PC-3 (cell line): ENCODE measurements around the gene FUS. TPM values are rescaled to one million over a fixed set of nuclear protein-coding genes. Genes with fewer than 3 reads are reported as not detected.

Experiments
- ATAC-seq: fragments of 200-7000 bp; cut with Tn5 transposase; 2 replicates; pipeline ENCODE4 v1.9.1; 2020; ENCODE audit warnings: mild to moderate bottlenecking, moderate library complexity
- BruUV-seq: library from RNA; stranded (reverse); fragments of 400-500 nt; replicated peaks from 2 replicates; lab custom pipeline; 2021; lab: Mats Ljungman, UMichigan
- CTCF ChIA-PET: fragments of 300-600 bp; sonication (Branson Sonifier 250); formaldehyde crosslinking; loops from one replicate; lab custom pipeline; 2022; ENCODE audit warnings: antibody characterized with exemption; lab: Charles Lee
- POLR2A ChIA-PET: fragments of 300-600 bp; sonication (Branson Sonifier 250); formaldehyde crosslinking; loops from one replicate; lab custom pipeline; 2022; ENCODE audit warnings: antibody characterized with exemption; ENCODE audit not compliant: unreplicated experiment; lab: Charles Lee
- DNase-seq: peaks from one replicate; pipeline ENCODE4 v3.0.0-alpha.2; 2015
- H2AFZ ChIP-seq: fragments of 300-600 bp; sonication (generic); 2 replicates; pipeline ENCODE4 v1.6.0; 2016; ENCODE audit warnings: antibody characterized with exemption, low read length
- H3F3A ChIP-seq: fragments of 300-600 bp; sonication (generic); one replicate; pipeline ENCODE4 v1.6.0; 2017; ENCODE audit warnings: antibody characterized with exemption, low read length, control low read depth, mild to moderate bottlenecking; ENCODE audit not compliant: unreplicated experiment
- H3K27ac ChIP-seq: fragments of 300-600 bp; sonication (generic); 2 replicates; pipeline ENCODE4 v1.5.1; 2016; ENCODE audit warnings: mild to moderate bottlenecking, low read length
- H3K27me3 ChIP-seq: fragments of 300-600 bp; sonication (generic); 2 replicates; pipeline ENCODE4 v1.6.1; 2016; ENCODE audit warnings: low read length, mixed read lengths
- H3K36me3 ChIP-seq: fragments of 300-600 bp; sonication (generic); 2 replicates; pipeline ENCODE4 v1.6.1; 2016; ENCODE audit warnings: low read depth, mixed run types, low read length, mixed read lengths
- H3K4me1 ChIP-seq: fragments of 300-600 bp; sonication (generic); 2 replicates; pipeline ENCODE4 v1.5.1; 2016; ENCODE audit warnings: low read length; ENCODE audit not compliant: insufficient read depth
- H3K4me2 ChIP-seq: fragments of 300-600 bp; sonication (generic); 2 replicates; pipeline ENCODE4 v1.6.0; 2016; ENCODE audit warnings: low read length
- H3K4me3 ChIP-seq: fragments of 300-600 bp; sonication (generic); 2 replicates; pipeline ENCODE4 v1.5.1; 2016; ENCODE audit warnings: mild to moderate bottlenecking, low read length, mixed read lengths
- H3K79me2 ChIP-seq: fragments of 300-600 bp; sonication (generic); 2 replicates; pipeline ENCODE4 v1.6.1; 2017; ENCODE audit warnings: low read length, mixed read lengths
- H3K9ac ChIP-seq: fragments of 300-600 bp; sonication (generic); 2 replicates; pipeline ENCODE4 v1.6.0; 2016; ENCODE audit warnings: mild to moderate bottlenecking, low read length
- H3K9me2 ChIP-seq: fragments of 300-600 bp; sonication (generic); replicated peaks from 2 replicates; pipeline ENCODE4 v1.6.1; 2016; ENCODE audit warnings: mixed run types, low read length, mixed read lengths
- H3K9me3 ChIP-seq: fragments of 300-600 bp; sonication (generic); 2 replicates; pipeline ENCODE4 v1.6.1; 2016; ENCODE audit warnings: low read length, mixed read lengths
- H4K20me1 ChIP-seq: fragments of 300-600 bp; sonication (generic); 2 replicates; pipeline ENCODE4 v1.6.1; 2016; ENCODE audit warnings: low read length, mixed read lengths
- EZH2 ChIP-seq: fragments of 300-600 bp; sonication (generic); IDR thresholded peaks from one replicate; pipeline ENCODE4 v1.6.1; 2017; ENCODE audit warnings: antibody characterized with exemption, mild to moderate bottlenecking, low read length; ENCODE audit not compliant: unreplicated experiment
- EZH2phosphoT487 ChIP-seq: fragments of 300-600 bp; sonication (generic); IDR thresholded peaks from 2 replicates; pipeline ENCODE4 v1.6.1; 2018; ENCODE audit warnings: mild to moderate bottlenecking, antibody characterized with exemption, low read length, borderline replicate concordance
- intact Hi-C: fragments of 100-400 bp; cut with micrococcal nuclease; formaldehyde crosslinking; loops from 2 replicates; pipeline ENCODE4 v1.9.0; 2023
- total RNA-seq: library from RNA; depleted of rRNA; stranded (reverse); fragments of >200 nt; gene quantifications from 2 replicates; pipeline ENCODE4 v1.2.3, GENCODE V29; 2014
- TF ChIP-seq, protein P1 (sequence below): fragments of 300-600 bp; sonication (generic); conservative IDR thresholded peaks from 2 replicates; pipeline ENCODE4 v1.5.1; 2017; ENCODE audit warnings: antibody characterized with exemption, low read depth, mild to moderate bottlenecking, low read length

Gene FUS
- total RNA-seq, 1 experiment from 2014 or later = 43.0 TPM

DNA sequence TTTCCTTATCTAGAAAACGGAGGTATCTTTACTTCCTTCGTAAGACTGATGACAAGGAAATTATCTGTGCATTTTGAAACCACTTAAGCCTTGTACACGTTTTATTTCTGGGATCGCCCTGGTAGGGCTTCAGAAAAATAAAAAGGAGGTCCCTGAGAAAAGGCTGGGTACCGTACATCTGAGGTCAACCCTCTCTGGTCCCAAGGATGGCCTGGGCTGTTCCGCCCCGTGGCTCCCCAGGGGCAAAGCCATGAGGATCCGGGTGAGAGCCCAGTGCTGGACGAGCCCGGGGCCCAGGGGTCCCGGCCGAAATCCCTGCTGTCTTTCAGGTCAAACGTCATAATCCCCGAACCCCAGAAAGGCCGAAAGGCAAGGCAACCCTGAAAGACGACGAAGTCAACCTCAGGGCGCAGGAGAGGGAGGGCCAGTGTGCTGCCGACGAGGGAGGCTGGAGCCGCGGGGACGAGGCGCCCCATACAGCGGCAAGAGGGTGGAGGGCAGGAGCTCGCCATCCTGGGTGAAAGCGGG lies 656 bp upstream of the FUS start:
- CTCF ChIA-PET = interaction anchor here (0.9 kb wide), 1 partner anchor 37 kb away, joined by 3 read pairs; no protein-coding TSS in a partner anchor
- POLR2A ChIA-PET = interaction anchor here (0.6 to 2.0 kb wide), 2 partner anchors 37 to 282 kb away, joined by 3 to 11 read pairs; no protein-coding TSS in a partner anchor
- intact Hi-C loops = no loop called here
- no peak for TF ChIP-seq EZH2
- TF ChIP-seq EZH2phosphoT487 = no peak
- TF ChIP-seq, protein P1, sequence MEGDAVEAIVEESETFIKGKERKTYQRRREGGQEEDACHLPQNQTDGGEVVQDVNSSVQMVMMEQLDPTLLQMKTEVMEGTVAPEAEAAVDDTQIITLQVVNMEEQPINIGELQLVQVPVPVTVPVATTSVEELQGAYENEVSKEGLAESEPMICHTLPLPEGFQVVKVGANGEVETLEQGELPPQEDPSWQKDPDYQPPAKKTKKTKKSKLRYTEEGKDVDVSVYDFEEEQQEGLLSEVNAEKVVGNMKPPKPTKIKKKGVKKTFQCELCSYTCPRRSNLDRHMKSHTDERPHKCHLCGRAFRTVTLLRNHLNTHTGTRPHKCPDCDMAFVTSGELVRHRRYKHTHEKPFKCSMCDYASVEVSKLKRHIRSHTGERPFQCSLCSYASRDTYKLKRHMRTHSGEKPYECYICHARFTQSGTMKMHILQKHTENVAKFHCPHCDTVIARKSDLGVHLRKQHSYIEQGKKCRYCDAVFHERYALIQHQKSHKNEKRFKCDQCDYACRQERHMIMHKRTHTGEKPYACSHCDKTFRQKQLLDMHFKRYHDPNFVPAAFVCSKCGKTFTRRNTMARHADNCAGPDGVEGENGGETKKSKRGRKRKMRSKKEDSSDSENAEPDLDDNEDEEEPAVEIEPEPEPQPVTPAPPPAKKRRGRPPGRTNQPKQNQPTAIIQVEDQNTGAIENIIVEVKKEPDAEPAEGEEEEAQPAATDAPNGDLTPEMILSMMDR = no peak
- Histone ChIP-seq H3K4me2 (peak overlapping the region; percentile 93), H4K20me1 (peaks cover 38% of the 10 kb centered on the region), H3K36me3 (peaks cover 30% of the 10 kb centered on the region), H3K9ac (peak overlapping the region; percentile 95), H3K27ac (no peak overlapping the region), H3F3A (no peaks in the 10 kb centered on the region), H3K4me1 (peaks cover 12% of the 10 kb centered on the region; the same call in 1 of the 2 replicates), H3K27me3 (no peaks in the 10 kb centered on the region), H3K9me2 (no peaks in the 10 kb centered on the region), H3K79me2 (peaks cover 50% of the 10 kb centered on the region), H2AFZ (peak overlapping the region; percentile 92), H3K9me3 (no peaks in the 10 kb centered on the region), H3K4me3 (peak overlapping the region; percentile 98)
- no TSS peak for BruUV-seq
- DNase-seq = no peak
- peak; percentile 8; the same call in 1 of the 2 replicates for ATAC-seq

DNA sequence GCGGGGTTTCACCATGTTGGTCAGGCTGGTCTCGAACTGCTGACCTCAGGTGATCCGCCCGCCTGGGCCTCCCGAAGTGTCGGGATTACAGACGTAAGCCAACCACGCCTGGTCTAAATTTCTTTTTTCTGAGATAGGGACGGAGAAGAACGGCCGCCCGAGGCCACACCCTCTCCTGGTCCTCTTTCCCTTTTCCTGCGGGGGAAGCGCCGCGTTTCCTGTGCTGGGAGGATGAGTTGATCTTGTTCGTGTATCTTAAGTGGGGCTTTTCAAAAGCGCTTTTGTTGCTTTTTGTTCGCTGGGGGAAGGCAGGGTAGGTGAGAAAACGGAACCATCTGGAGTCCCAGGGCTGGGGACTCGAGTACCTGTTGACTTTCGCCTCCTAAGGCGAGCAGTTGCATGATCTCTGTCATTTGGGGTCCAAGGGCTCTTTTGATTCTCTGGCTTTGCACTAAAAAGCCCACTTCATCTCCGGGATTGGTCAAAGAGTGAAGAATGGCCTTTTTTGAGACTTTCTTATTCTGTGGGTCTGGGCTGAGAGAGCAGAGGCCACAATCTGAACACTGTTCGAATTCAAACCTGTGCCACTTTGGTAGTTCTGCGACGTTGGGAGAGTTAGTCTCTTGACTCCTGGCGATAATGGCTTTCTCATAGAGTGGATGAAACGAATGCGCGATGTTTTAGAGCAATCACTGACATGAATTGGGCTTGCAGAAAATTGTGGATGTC lies 1.3 kb downstream of the FUS start:
- Histone ChIP-seq H3K27me3 (no peaks in the 10 kb centered on the region), H3K9me2 (no peaks in the 10 kb centered on the region), H3K4me1 (peaks cover 12% of the 10 kb centered on the region; the same call in 1 of the 2 replicates), H3K27ac (no peak overlapping the region), H3K79me2 (peaks cover 69% of the 10 kb centered on the region), H3K36me3 (peaks cover 47% of the 10 kb centered on the region), H3K4me3 (peak overlapping the region; percentile 98), H3K9me3 (no peaks in the 10 kb centered on the region), H3K4me2 (peak overlapping the region; percentile 93), H3F3A (no peaks in the 10 kb centered on the region), H3K9ac (peak overlapping the region; percentile 95), H2AFZ (no peak overlapping the region), H4K20me1 (peaks cover 54% of the 10 kb centered on the region)
- intact Hi-C loops = no loop called here
- CTCF ChIA-PET = no interaction called here
- POLR2A ChIA-PET = interaction anchor here (0.6 to 2.0 kb wide), 2 partner anchors 39 to 335 kb away, joined by 3 to 11 read pairs; no protein-coding TSS in a partner anchor
- BruUV-seq = TSS peak; percentile 32
- DNase-seq = peak; percentile 30
- ATAC-seq = no peak
- TF ChIP-seq EZH2phosphoT487 (no peak), EZH2 (no peak)
- TF ChIP-seq, protein P1 = no peak
